HepG2 (cell line): ENCODE data around the gene TMEM117. TPM values are rescaled to one million over a fixed set of nuclear protein-coding genes. Genes with fewer than 3 reads are reported as not detected.

Experiments
- ARNT2 ChIP-seq: sonication (generic); formaldehyde crosslinking; IDR thresholded peaks from 2 replicates; pipeline ENCODE4 v1.8.0; 2022; ENCODE audit warnings: mild to moderate bottlenecking, low read depth, missing genetic modification reagents, moderate library complexity
- CAMTA2 ChIP-seq: sonication (generic); formaldehyde crosslinking; IDR thresholded peaks from 2 replicates; pipeline ENCODE4 v1.4.0; 2020; ENCODE audit warnings: mild to moderate bottlenecking, missing genetic modification reagents, borderline replicate concordance
- CCAR2 ChIP-seq: fragments of 200-400 bp; formaldehyde crosslinking; optimal IDR thresholded peaks from 2 replicates; pipeline ENCODE3; 2018; ENCODE audit warnings: low read depth, mild to moderate bottlenecking, low read length, moderate library complexity
- CHCHD3 ChIP-seq: sonication (generic); formaldehyde crosslinking; IDR thresholded peaks from 2 replicates; pipeline ENCODE4 v1.8.0; 2022; ENCODE audit warnings: mild to moderate bottlenecking, missing genetic modification reagents, moderate library complexity
- IKZF1 ChIP-seq: fragments of 450-650 bp; IDR thresholded peaks from 2 replicates; pipeline ENCODE4 v1.7.1; 2016
- KIAA2018 ChIP-seq: sonication (generic); formaldehyde crosslinking; IDR thresholded peaks from 2 replicates; pipeline ENCODE4 v1.5.0; 2020; ENCODE audit warnings: mild to moderate bottlenecking, missing genetic modification reagents, borderline replicate concordance
- MIER2 ChIP-seq: IDR thresholded peaks from 2 replicates; pipeline ENCODE4 v1.6.1; 2016; ENCODE audit warnings: missing biosample characterization, missing genetic modification reagents
- NR2F1 ChIP-seq, 2 experiments: fragments of 450-650 bp in 1 of 2; formaldehyde crosslinking in 1 of 2; IDR thresholded peaks; 2 replicates each; pipeline versions ENCODE4 v1.5.0 to v1.6.1; 2016 to 2020; ENCODE audit warnings: mild to moderate bottlenecking in 1 of 2, missing compliant biosample characterization in 1 of 2, missing genetic modification reagents in 1 of 2, moderate library complexity in 1 of 2
- PHF20 ChIP-seq: sonication (generic); formaldehyde crosslinking; IDR thresholded peaks from 2 replicates; pipeline ENCODE4 v1.5.0; 2020; ENCODE audit warnings: mild to moderate bottlenecking, missing genetic modification reagents
- PLSCR1 ChIP-seq: sonication (generic); formaldehyde crosslinking; IDR thresholded peaks from 2 replicates; pipeline ENCODE4 v1.5.0; 2020; ENCODE audit warnings: missing genetic modification reagents, mild to moderate bottlenecking, borderline replicate concordance
- STAT6 ChIP-seq: sonication (generic); formaldehyde crosslinking; IDR thresholded peaks from 2 replicates; pipeline ENCODE4 v1.4.0; 2020; ENCODE audit warnings: missing genetic modification reagents, mild to moderate bottlenecking, borderline replicate concordance
- THAP11 ChIP-seq: IDR thresholded peaks from 2 replicates; pipeline ENCODE4 v1.6.1; 2016; ENCODE audit warnings: missing biosample characterization, missing genetic modification reagents
- ZNF629 ChIP-seq: sonication (generic); formaldehyde crosslinking; conservative IDR thresholded peaks from 2 replicates; pipeline ENCODE4 v1.5.0; 2020; ENCODE audit warnings: missing genetic modification reagents
- ZNF670 ChIP-seq: sonication (generic); formaldehyde crosslinking; IDR thresholded peaks from 2 replicates; pipeline ENCODE4 v1.8.0; 2022; ENCODE audit warnings: mild to moderate bottlenecking, missing genetic modification reagents, borderline replicate concordance
- ZSCAN12 ChIP-seq: sonication (generic); formaldehyde crosslinking; IDR thresholded peaks from 2 replicates; pipeline ENCODE4 v1.9.0; 2021; ENCODE audit warnings: mild to moderate bottlenecking, missing genetic modification reagents
- polyA plus RNA-seq, 8 experiments: library from polyadenylated mRNA; depleted of rRNA in 3 of 8; stranded (reverse) in 7 of 8; unstranded in 1 of 8; fragments of >200 nt; fragmentation: Illumina TruSeq in 4 of 8; extraction: Trizol in 4 of 8; gene quantifications; 2 replicates each; pipeline versions ENCODE4 v1.2.1 to v1.2.3, GENCODE V29; 2011 to 2016; ENCODE audit warnings: low read depth in 4 of 8, missing spikeins in 1 of 8, mixed read lengths in 1 of 8; ENCODE audit not compliant: insufficient read depth in 1 of 8
- total RNA-seq, 5 experiments: library from RNA; depleted of rRNA; stranded (reverse); fragments of >200 nt; fragmentation: Illumina TruSeq; extraction: Trizol; gene quantifications; 2 replicates each; pipeline ENCODE4 v1.2.3, GENCODE V29; 2016; ENCODE audit warnings: low read depth in 1 of 5

The TMEM117 gene
- total and polyA plus RNA-seq, 2 of the 13 experiments (the other 11 are each of a cell fraction or from before 2014, with no cell fraction given): 2.8 to 8.5 TPM

- TF ChIP-seq ZNF670 (CRISPR knock-in tag) (peak; percentile 72; the same call in 1 of the 2 replicates), NR2F1 (CRISPR knock-in tag; IDR thresholded peaks at IDR 0.05) (no peak), CCAR2 (no peak), CAMTA2 (no peak), MIER2 (no peak), CHCHD3 (CRISPR knock-in tag) (no peak), PHF20 (CRISPR knock-in tag) (no peak), ZSCAN12 (CRISPR knock-in tag) (no peak), STAT6 (CRISPR knock-in tag) (no peak), PLSCR1 (CRISPR knock-in tag) (no peak), THAP11 (CRISPR knock-in tag) (0 out of 2 replicates have a peak, but pooled peaks have one; percentile 9), KIAA2018 (CRISPR knock-in tag) (no peak), IKZF1 (no peak), ARNT2 (CRISPR knock-in tag) (peak; percentile 79; the same call in 1 of the 2 replicates), ZNF629 (CRISPR knock-in tag) (no peak; the same call in 1 of the 2 replicates)
Observed at GRCh38 chr12:43835656-43836474, at the start of gene TMEM117 (continued).
